Measurements from ENCODE around the gene GPR155.

Gene GPR155

GRCh38 chr2:174486563-174487107 is at the start of gene GPR155:
GPR155 (minus strand) TSS chr2:174487029; CDS start chr2:174481956, 5,073 bp downstream.
- H3K27ac ChIP-seq = peak within 1 kb of the TSS; percentile 26
- no peak for DNase-seq (ENCODE audit: low read depth, low spot score)

GRCh38 chr2:174535757-174536703 is 49.2 kb upstream of the GPR155 start:
- H3K27ac ChIP-seq = no peak overlapping the region
- no peak for DNase-seq (ENCODE audit: low read depth, low spot score)

GRCh38 chr2:174535083-174535482 is 48.3 kb upstream of the GPR155 start:
- no peak overlapping the region for H3K27ac ChIP-seq
- no peak for DNase-seq (ENCODE audit: low read depth, low spot score)

GRCh38 chr2:174529916-174530315 is 43.1 kb upstream of the GPR155 start:
- no peak overlapping the region for H3K27ac ChIP-seq
- DNase-seq (ENCODE audit: low read depth, low spot score) = no peak

- no peak for DNase-seq (ENCODE audit: low read depth, low spot score)
- no peak overlapping the region for H3K27ac ChIP-seq
Measured at GRCh38 chr2:174527959-174528358, 41.1 kb upstream of the GPR155 start.

- DNase-seq (ENCODE audit: low read depth, low spot score) = no peak
- no peak overlapping the region for H3K27ac ChIP-seq
Measured at GRCh38 chr2:174527101-174527721, 40.4 kb upstream of the GPR155 start.

- no peak overlapping the region for H3K27ac ChIP-seq
- DNase-seq (ENCODE audit: low read depth, low spot score) = no peak
Measured at GRCh38 chr2:174524527-174524926, 37.7 kb upstream of the GPR155 start.

GRCh38 chr2:174522553-174522952 is 35.7 kb upstream of the GPR155 start:
- no peak overlapping the region for H3K27ac ChIP-seq
- DNase-seq (ENCODE audit: low read depth, low spot score) = no peak

- no peak overlapping the region for H3K27ac ChIP-seq
- DNase-seq (ENCODE audit: low read depth, low spot score) = no peak
Measured at GRCh38 chr2:174518395-174518794, 31.6 kb upstream of the GPR155 start.

GRCh38 chr2:174516501-174517378 is 29.9 kb upstream of the GPR155 start:
- H3K27ac ChIP-seq = no peak overlapping the region
- DNase-seq (ENCODE audit: low read depth, low spot score) = no peak

- H3K27ac ChIP-seq = no peak overlapping the region
- DNase-seq (ENCODE audit: low read depth, low spot score) = no peak
Measured at GRCh38 chr2:174512345-174512744, 25.5 kb upstream of the GPR155 start.

- no peak for DNase-seq (ENCODE audit: low read depth, low spot score)
- H3K27ac ChIP-seq = no peak overlapping the region
Measured at GRCh38 chr2:174511580-174512260, 24.9 kb upstream of the GPR155 start.

GRCh38 chr2:174510583-174511189 is 23.9 kb upstream of the GPR155 start:
- no peak overlapping the region for H3K27ac ChIP-seq
- no peak for DNase-seq (ENCODE audit: low read depth, low spot score)

GRCh38 chr2:174503161-174503809 is 16.5 kb upstream of the GPR155 start:
- H3K27ac ChIP-seq = no peak overlapping the region
- no peak for DNase-seq (ENCODE audit: low read depth, low spot score)

- H3K27ac ChIP-seq = no peak overlapping the region
- no peak for DNase-seq (ENCODE audit: low read depth, low spot score)
Measured at GRCh38 chr2:174499371-174499770, 12.5 kb upstream of the GPR155 start.

- DNase-seq (ENCODE audit: low read depth, low spot score) = no peak
Measured at GRCh38 chr2:174495365-174496012, 8.7 kb upstream of the GPR155 start.

GRCh38 chr2:174493549-174494331 is 6.9 kb upstream of the GPR155 start:
- H3K27ac ChIP-seq = no peak overlapping the region
- no peak for DNase-seq (ENCODE audit: low read depth, low spot score)

More at GRCh38 chr2:174495365-174496012, 8.7 kb upstream of the GPR155 start:
- no peak overlapping the region for H3K27ac ChIP-seq

All from epithelial cell of prostate (primary cell).